Panc1 (cell line): Measurements from ENCODE around the gene TSPAN14. TPM values are rescaled to one million over a fixed set of nuclear protein-coding genes. Genes with fewer than 3 reads are reported as not detected.

ENCODE experiments used
- ATAC-seq: fragments of 200-7000 bp; cut with Tn5 transposase; 2 replicates; pipeline ENCODE4 v1.9.1; 2020; ENCODE audit warnings: mild to moderate bottlenecking, moderate library complexity
- BruUV-seq: library from RNA; stranded (reverse); fragments of 400-500 nt; replicated peaks from 2 replicates; lab custom pipeline; 2021; lab: Mats Ljungman, UMichigan
- CTCF ChIA-PET: fragments of 300-600 bp; sonication (Branson Sonifier 250); formaldehyde crosslinking; loops from one replicate; lab custom pipeline; 2022; ENCODE audit warnings: antibody characterized with exemption; lab: Charles Lee
- POLR2A ChIA-PET: fragments of 300-600 bp; sonication (Branson Sonifier 250); formaldehyde crosslinking; loops from one replicate; lab custom pipeline; 2022; ENCODE audit warnings: antibody characterized with exemption; lab: Charles Lee
- DNase-seq: peaks from one replicate; pipeline ENCODE4 v3.0.0-alpha.2; 2010; ENCODE audit warnings: low read depth, low spot score
- H3K27ac ChIP-seq: 2 replicates; pipeline ENCODE4 v1.5.1; 2011; ENCODE audit warnings: mild to moderate bottlenecking, low read length, inconsistent platforms
- H3K27me3 ChIP-seq: fragments of 200-500 bp; sonication (Bioruptor generic); 2 replicates; pipeline ENCODE4 v1.6.0; 2014; ENCODE audit warnings: low read length, inconsistent platforms; ENCODE audit not compliant: control insufficient read depth, insufficient read depth
- H3K36me3 ChIP-seq: fragments of 200-500 bp; sonication (Bioruptor generic); 2 replicates; pipeline ENCODE4 v1.5.1; 2014; ENCODE audit warnings: inconsistent platforms, mild to moderate bottlenecking, low read length, moderate library complexity; ENCODE audit not compliant: control insufficient read depth, insufficient read depth
- H3K4me1 ChIP-seq: 2 replicates; pipeline ENCODE4 v1.5.1; 2011; ENCODE audit warnings: inconsistent platforms, mild to moderate bottlenecking, low read length, moderate library complexity; ENCODE audit not compliant: control insufficient read depth, insufficient read depth
- H3K4me3 ChIP-seq, 2 experiments: 2 replicates each; pipeline ENCODE4 v1.5.1; 2011 to 2012; ENCODE audit warnings: low read depth in 2 of 2, low read length in 2 of 2, mild to moderate bottlenecking in 2 of 2, inconsistent platforms in 1 of 2, moderate library complexity in 1 of 2
- H3K9me3 ChIP-seq: fragments of 200-500 bp; sonication (Bioruptor generic); 2 replicates; pipeline ENCODE4 v1.5.1; 2014; ENCODE audit warnings: low read depth, mild to moderate bottlenecking, inconsistent platforms, low read length, moderate library complexity; ENCODE audit not compliant: control insufficient read depth, insufficient read depth
- CTCF ChIP-seq: fragments of 450-650 bp; IDR thresholded peaks from 2 replicates; pipeline ENCODE4 v1.5.1; 2017; ENCODE audit warnings: mild to moderate bottlenecking
- POLR2AphosphoS5 ChIP-seq: IDR thresholded peaks from 2 replicates; pipeline ENCODE4 v1.6.1; 2012; ENCODE audit warnings: mild to moderate bottlenecking, low read depth, low read length, moderate library complexity
- SIN3A ChIP-seq: IDR thresholded peaks from 2 replicates; pipeline ENCODE4 v1.6.1; 2012; ENCODE audit warnings: low read depth, mild to moderate bottlenecking, low read length, moderate library complexity, borderline replicate concordance; ENCODE audit not compliant: insufficient read depth
- TCF7L2 ChIP-seq: IDR thresholded peaks from 2 replicates; pipeline ENCODE4 v1.6.1; 2011; ENCODE audit warnings: mild to moderate bottlenecking, low read depth, low read length, inconsistent platforms
- in situ Hi-C: cut with HindIII; loops from 2 replicates; pipeline ENCODE4 v1.10.0; 2016; ENCODE audit warnings: low sequenced_read_pairs, low pct_unique_long_range_greater_than_20kb
- intact Hi-C: fragments of 100-400 bp; cut with micrococcal nuclease; formaldehyde crosslinking; loops from one replicate; pipeline ENCODE4 v1.10.0; 2022; ENCODE audit not compliant: unreplicated experiment
- total RNA-seq: library from RNA; stranded (reverse); gene quantifications from one replicate; pipeline ENCODE4 v1.2.1, GENCODE V29; 2021; ENCODE audit not compliant: unreplicated experiment
- TF ChIP-seq, protein P1 (sequence below), 2 experiments: IDR thresholded peaks; 2 replicates each; pipeline ENCODE4 v1.6.1; 2011 to 2012; ENCODE audit warnings: low read depth in 2 of 2, control low read depth in 1 of 2, low read length in 1 of 2, mild to moderate bottlenecking in 1 of 2, moderate library complexity in 1 of 2; ENCODE audit not compliant: insufficient read depth in 1 of 2

The TSPAN14 gene
- total RNA-seq, 1 experiment from 2014 or later, result 39.0 TPM

GRCh38 chr10:80503584-80504157 is 49.6 kb downstream of the TSPAN14 start:
- BruUV-seq, result no TSS peak
- Histone ChIP-seq H3K27ac (no peak overlapping the region), H3K4me3 (no peak overlapping the region), H3K27me3 (no peaks in the 10 kb centered on the region), H3K4me1 (peaks cover 14% of the 10 kb centered on the region), H3K36me3 (no peaks in the 10 kb centered on the region), H3K9me3 (no peaks in the 10 kb centered on the region)
- ATAC-seq (no peak), DNase-seq (no peak)
- intact Hi-C loops (loop anchor here (1.0 kb wide), 1 partner anchor 59 kb away; no protein-coding TSS in a partner anchor), in situ Hi-C loops (no loop called here)
- ChIA-PET POLR2A (interaction anchor here (0.6 kb wide), 1 partner anchor 48 kb away, joined by 4 read pairs; no protein-coding TSS in a partner anchor), CTCF (interaction anchor here (1.2 kb wide), 1 partner anchor 59 kb away, joined by 6 read pairs; no protein-coding TSS in a partner anchor)
- TF ChIP-seq SIN3A (no peak), TCF7L2 (no peak), CTCF (no peak), POLR2AphosphoS5 (no peak)
- TF ChIP-seq, protein P1, sequence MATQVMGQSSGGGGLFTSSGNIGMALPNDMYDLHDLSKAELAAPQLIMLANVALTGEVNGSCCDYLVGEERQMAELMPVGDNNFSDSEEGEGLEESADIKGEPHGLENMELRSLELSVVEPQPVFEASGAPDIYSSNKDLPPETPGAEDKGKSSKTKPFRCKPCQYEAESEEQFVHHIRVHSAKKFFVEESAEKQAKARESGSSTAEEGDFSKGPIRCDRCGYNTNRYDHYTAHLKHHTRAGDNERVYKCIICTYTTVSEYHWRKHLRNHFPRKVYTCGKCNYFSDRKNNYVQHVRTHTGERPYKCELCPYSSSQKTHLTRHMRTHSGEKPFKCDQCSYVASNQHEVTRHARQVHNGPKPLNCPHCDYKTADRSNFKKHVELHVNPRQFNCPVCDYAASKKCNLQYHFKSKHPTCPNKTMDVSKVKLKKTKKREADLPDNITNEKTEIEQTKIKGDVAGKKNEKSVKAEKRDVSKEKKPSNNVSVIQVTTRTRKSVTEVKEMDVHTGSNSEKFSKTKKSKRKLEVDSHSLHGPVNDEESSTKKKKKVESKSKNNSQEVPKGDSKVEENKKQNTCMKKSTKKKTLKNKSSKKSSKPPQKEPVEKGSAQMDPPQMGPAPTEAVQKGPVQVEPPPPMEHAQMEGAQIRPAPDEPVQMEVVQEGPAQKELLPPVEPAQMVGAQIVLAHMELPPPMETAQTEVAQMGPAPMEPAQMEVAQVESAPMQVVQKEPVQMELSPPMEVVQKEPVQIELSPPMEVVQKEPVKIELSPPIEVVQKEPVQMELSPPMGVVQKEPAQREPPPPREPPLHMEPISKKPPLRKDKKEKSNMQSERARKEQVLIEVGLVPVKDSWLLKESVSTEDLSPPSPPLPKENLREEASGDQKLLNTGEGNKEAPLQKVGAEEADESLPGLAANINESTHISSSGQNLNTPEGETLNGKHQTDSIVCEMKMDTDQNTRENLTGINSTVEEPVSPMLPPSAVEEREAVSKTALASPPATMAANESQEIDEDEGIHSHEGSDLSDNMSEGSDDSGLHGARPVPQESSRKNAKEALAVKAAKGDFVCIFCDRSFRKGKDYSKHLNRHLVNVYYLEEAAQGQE (IDR thresholded peaks at IDR 0.05; ENCODE audit: insufficient read depth in 1 of 2, low read depth in 2 of 2, low read length in 1 of 2), result no peak

DNA sequence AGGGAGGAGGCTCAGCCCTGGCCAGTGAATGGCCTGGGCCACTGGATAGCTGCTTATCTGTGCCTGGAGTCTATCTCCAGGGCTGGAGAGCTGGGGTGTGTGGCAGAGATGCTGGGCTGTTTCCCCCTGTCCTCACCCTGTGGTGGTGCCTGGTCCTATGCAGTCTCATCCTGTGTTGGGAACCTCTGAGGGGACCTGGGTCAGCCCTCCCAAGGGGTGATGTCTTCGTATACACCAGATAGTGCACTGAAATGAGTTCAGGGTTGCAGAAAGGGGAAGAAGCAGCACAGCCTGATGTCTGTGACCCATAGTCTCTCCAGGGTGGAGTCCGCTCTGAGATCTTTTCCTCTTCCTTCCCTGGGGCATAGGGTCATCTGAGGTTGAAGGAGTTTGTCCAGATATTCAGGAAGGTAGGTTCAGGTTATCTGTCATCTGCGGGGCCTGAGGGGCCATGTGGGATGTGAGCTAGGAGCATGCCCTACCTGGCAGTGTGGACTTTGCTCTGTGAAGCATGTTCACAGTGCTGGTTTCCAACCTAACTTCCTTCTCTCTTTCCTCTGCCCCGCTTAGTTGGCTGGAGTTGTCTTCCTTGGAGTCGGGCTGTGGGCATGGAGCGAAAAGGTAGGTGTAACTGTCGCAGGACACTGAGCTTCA is 50.2 kb downstream of the TSPAN14 start:
- BruUV-seq, result no TSS peak
- ChIA-PET CTCF (interaction anchor here (0.6 to 2.4 kb wide), 4 partner anchors 7 to 162 kb away, joined by 4 to 40 read pairs (median 6); no protein-coding TSS in a partner anchor), POLR2A (interaction anchor here (0.6 kb wide), 1 partner anchor 48 kb away, joined by 4 read pairs; no protein-coding TSS in a partner anchor)
- no peaks in the 10 kb centered on the region for H3K9me3 ChIP-seq
- intact Hi-C loops, result loop anchor here (1.0 kb wide), 1 partner anchor 60 kb away; no protein-coding TSS in a partner anchor
- H3K36me3 ChIP-seq, result no peaks in the 10 kb centered on the region
- H3K27me3 ChIP-seq, result no peaks in the 10 kb centered on the region
- H3K4me1 ChIP-seq, result peaks cover 8% of the 10 kb centered on the region
- no peak overlapping the region for H3K27ac ChIP-seq
- no peak for TF ChIP-seq TCF7L2
- TF ChIP-seq CTCF, result no peak
- no peak for TF ChIP-seq SIN3A
- TF ChIP-seq, protein P1 (IDR thresholded peaks at IDR 0.05; ENCODE audit: insufficient read depth in 1 of 2, low read depth in 2 of 2, low read length in 1 of 2), result no peak
- TF ChIP-seq POLR2AphosphoS5, result no peak
- H3K4me3 ChIP-seq, result no peak overlapping the region
- no peak for DNase-seq
- 0 out of 2 replicates have a peak, but pooled peaks have one; percentile 40 for ATAC-seq
- in situ Hi-C loops, result no loop called here
